ENCODE measurements around the gene ZDHHC7.

Gene ZDHHC7

DNA sequence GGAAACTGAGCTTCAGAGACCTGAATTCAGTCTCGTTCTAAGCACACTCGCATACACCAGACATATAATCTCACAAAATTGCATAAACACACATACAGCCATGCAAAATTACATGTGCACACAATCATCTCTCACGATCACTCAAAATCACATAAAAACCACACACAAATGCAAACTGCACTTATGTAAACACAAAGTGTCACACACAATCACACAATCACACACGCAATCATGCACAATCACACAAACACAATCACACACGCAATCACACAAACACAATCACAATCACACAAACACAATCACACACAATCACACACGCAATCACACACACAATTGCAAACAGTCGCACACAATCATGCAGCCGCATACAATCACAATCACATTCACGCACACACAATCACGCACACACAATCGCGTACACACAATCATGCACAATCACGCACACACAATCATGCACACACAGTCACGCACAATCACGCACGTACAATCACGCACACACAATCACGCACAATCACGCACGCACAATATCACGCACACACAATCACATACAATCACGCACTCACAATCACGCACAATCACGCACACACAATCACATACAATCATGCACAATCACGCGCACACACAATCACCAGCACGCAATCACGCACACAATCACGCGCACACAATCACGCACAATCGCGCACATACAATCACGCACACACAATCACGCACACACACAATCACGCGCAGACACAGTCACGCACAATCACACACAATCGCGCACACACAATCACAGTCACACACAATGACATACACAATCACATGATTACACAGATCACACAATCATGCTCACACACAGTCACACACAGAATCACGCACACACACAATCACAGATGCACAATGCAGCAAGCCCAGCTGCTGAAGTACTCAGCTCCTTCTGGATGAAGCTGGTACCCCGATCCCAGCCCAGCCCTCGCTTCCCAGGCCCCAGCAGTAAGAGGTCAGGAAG is 45.6 kb downstream of the ZDHHC7 start:
- Mint-ChIP-seq H3K4me1 (no peaks in the 10 kb centered on the region), H3K4me3 (no peak overlapping the region), H3K27me3 (peaks cover 12% of the 10 kb centered on the region), H3K36me3 (no peaks in the 10 kb centered on the region), H3K9me3 (no peaks in the 10 kb centered on the region), H3K27ac (no peak overlapping the region)
- no peak for ATAC-seq (ENCODE audit: low read depth)
- no peak for DNase-seq (ENCODE audit: low spot score in 2 of 2)

DNA sequence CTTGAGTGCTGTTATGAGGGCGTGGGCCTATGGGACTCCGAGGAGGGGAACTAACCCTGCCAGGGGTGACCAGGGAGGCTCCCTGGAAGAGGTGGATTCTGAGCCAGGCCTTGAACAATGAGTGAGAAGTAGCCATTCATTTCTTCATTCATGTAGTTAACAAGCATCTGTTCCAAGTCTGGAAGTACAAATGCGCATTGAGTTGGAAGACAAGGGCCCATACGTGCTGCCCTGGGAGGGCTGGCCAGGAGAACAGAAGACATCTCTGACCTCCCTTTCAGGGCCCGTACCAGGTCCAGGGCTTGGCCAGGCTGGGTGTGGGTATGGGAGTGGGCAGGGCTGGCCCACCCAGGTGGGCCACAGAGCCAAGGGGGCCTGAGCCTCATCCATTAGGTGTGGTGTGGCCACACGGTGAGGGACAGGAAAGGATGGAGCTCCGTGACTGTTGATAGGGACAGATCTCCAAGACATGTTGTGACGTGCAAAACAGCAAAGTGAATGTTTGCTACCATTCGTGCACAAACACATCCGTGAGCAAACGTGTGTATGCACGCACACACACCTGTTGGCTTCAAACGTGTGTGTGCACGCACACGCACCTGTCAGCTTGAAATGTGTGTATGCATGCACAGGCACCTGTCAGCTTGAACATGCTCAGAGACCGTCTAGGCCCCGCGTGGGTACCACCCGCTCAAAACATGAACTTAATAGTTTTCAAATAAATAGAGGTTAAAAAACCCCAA is 46.8 kb downstream of the ZDHHC7 start:
- no peak for ATAC-seq (ENCODE audit: low read depth)
- peaks cover 12% of the 10 kb centered on the region for H3K27me3 Mint-ChIP-seq

DNA sequence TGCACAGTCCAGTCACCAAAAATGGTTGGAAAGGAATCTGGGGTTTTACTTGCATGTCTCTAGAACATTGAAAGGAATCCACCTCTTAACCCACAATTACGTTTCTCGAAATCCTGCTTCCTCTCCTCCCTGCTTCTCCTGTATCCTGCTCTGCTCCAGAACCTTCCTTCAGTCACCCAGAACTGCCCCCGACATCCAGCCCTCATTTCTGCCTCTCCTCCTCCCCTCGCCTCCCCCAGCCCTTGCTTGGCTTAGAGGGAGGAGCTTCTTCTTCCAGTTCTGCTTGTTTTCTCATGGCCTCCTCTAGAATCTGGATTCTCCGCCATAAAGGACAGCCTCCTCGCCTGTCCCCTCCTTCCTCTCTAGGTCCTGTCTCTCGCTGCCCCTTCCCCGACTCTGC is 48.3 kb downstream of the ZDHHC7 start:
- Mint-ChIP-seq H3K27ac (no peak overlapping the region), H3K9me3 (no peaks in the 10 kb centered on the region), H3K27me3 (peaks cover 12% of the 10 kb centered on the region), H3K4me3 (no peak overlapping the region), H3K36me3 (no peaks in the 10 kb centered on the region), H3K4me1 (no peaks in the 10 kb centered on the region)
- DNase-seq (ENCODE audit: low spot score in 2 of 2) (no peak), ATAC-seq (ENCODE audit: low read depth) (no peak)

More for the DNA sequence above, 46.8 kb downstream of the ZDHHC7 start:
- no peaks in the 10 kb centered on the region for H3K9me3 Mint-ChIP-seq
- no peak for DNase-seq (ENCODE audit: low spot score in 2 of 2)
- H3K4me3 Mint-ChIP-seq = no peak overlapping the region
- no peaks in the 10 kb centered on the region for H3K36me3 Mint-ChIP-seq
- no peak overlapping the region for H3K27ac Mint-ChIP-seq
- H3K4me1 Mint-ChIP-seq = no peaks in the 10 kb centered on the region

DNA sequence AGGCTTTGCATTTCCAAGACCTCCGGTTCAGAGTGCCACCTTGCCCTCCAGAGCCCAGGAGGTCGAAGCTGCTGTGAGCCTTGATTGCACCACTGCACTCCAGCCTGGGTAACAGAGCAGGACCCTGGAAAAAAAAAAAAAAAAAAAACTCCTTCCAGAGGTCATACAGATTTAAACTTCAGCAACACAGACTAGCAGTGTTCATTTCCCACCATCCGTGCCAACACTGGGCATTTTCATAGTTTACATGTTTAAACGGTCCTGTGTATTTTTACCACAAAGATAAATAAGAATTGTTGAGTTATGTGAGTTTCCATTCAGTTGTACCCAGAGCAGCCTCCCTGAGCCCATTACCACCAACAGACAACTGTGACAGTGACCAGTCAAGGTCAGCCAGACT is 50.4 kb downstream of the ZDHHC7 start:
- no peak for ATAC-seq (ENCODE audit: low read depth)

DNA sequence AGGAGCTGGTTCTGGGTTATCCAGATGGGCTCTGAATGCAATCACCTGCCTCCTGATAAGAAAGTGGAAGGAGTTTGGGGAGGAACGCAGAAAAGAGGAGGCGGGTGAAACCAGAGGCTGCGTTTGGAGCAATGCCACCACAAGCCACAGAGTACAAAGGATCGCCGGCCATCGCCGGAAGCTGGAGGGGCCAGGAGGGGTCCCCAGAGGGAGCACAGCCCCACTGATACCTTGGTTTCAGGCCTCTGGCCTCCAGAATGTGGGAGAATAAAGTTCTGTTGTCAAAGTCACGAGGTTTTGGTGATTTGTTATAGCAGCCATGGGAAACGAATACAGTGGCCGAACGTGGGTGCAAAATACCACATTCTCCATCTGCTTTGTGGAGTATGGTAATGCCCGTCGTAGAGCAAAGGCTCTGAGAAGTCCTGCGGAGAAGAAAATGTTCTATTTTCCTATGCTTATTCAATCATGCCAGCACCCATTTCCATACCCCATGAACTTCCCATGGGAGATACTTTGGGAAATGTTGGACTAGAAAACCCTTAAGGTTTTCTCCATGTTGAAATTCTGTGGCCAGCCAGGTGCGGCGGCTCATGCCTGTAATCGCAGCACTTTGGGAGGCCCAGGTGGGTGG is 51.4 kb downstream of the ZDHHC7 start:
- peaks cover 4% of the 10 kb centered on the region for H3K27me3 Mint-ChIP-seq
- H3K4me1 Mint-ChIP-seq = no peaks in the 10 kb centered on the region
- no peak for ATAC-seq (ENCODE audit: low read depth)
- DNase-seq (ENCODE audit: low spot score in 2 of 2) = no peak
- no peaks in the 10 kb centered on the region for H3K36me3 Mint-ChIP-seq
- H3K27ac Mint-ChIP-seq = no peak overlapping the region
- no peaks in the 10 kb centered on the region for H3K9me3 Mint-ChIP-seq
- no peak overlapping the region for H3K4me3 Mint-ChIP-seq

More for the DNA sequence above, 50.4 kb downstream of the ZDHHC7 start:
- H3K9me3 Mint-ChIP-seq = no peaks in the 10 kb centered on the region
- no peaks in the 10 kb centered on the region for H3K36me3 Mint-ChIP-seq
- no peak overlapping the region for H3K4me3 Mint-ChIP-seq
- H3K27me3 Mint-ChIP-seq = peaks cover 10% of the 10 kb centered on the region
- no peak for DNase-seq (ENCODE audit: low spot score in 2 of 2)
- no peak overlapping the region for H3K27ac Mint-ChIP-seq
- no peaks in the 10 kb centered on the region for H3K4me1 Mint-ChIP-seq

DNA sequence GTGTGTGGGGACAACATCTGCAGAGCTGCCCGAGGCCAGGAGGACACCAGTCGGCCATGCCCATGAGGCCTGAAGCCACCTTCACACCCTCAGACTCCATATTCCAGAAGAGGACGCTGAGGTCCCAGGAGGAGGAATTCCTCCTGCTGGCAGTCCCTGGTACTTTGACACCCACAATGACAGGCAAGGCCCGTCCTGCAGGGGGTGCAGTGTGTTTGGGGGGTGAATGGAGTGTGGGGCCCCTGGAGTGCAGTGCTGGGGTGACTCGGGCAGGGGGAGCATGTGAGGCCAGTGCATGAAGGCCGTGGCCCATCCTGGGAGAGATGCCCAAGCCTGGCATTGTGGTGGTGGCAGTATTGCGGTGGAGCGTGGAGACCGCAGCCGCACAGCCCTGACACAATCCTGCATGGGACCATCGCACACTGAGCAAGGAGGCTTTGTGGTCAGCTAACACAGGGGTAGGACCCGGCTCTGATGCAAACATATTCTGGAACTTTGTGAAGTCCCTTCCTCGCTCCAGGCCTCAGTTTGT is 52.2 kb downstream of the ZDHHC7 start:
- no peak for ATAC-seq (ENCODE audit: low read depth)
- Mint-ChIP-seq H3K4me1 (no peaks in the 10 kb centered on the region), H3K9me3 (no peaks in the 10 kb centered on the region), H3K36me3 (no peaks in the 10 kb centered on the region), H3K4me3 (no peak overlapping the region), H3K27me3 (peaks cover 4% of the 10 kb centered on the region), H3K27ac (no peak overlapping the region)
- DNase-seq (ENCODE audit: low spot score in 2 of 2) = no peak

DNA sequence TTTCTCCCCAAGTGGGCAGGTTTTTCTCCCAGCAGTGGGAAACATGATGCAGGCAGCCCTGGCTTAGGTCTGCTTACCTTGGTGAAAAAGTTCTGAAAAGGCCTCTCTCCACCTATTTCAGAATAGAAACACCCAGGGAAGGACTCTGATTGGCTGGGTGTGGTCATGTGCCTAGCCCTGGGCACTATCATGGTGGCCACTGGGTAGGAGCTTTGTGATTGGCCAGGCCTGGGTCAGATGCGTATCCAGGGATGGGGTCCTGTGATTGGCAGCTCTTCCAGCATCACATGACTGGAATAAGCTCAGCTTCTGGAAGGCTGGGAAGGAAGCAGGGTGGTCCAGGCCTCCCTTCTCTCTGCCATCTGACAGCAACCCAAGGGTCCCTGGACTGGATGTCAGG is 53.5 kb downstream of the ZDHHC7 start:
- Mint-ChIP-seq H3K9me3 (no peaks in the 10 kb centered on the region), H3K36me3 (no peaks in the 10 kb centered on the region), H3K4me1 (no peaks in the 10 kb centered on the region), H3K27me3 (peaks cover 2% of the 10 kb centered on the region), H3K4me3 (no peak overlapping the region), H3K27ac (no peak overlapping the region)
- no peak for ATAC-seq (ENCODE audit: low read depth)
- no peak for DNase-seq (ENCODE audit: low spot score in 2 of 2)

DNA sequence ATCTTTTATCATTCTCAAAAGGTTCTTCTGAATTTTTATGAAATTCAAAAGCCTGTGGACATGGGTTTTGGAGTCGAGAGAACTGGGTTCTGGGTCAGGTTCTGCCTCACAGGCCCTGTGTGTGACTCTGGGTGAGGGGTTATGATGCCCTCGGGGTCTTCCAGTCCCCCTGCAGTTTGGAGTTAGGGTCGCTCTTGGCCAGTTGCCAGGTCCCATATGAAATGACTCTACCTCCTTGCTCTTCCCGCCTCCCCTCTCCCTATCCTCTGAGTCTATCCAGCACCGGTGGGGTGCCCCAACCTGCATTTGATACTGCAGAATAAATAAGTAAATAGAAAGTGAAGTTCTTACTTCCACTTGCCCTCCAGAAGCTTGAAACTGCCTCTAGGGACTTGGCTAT is 54.1 kb downstream of the ZDHHC7 start:
- no peak for ATAC-seq (ENCODE audit: low read depth)
- Mint-ChIP-seq H3K4me3 (no peak overlapping the region), H3K27me3 (peaks cover 2% of the 10 kb centered on the region)

DNA sequence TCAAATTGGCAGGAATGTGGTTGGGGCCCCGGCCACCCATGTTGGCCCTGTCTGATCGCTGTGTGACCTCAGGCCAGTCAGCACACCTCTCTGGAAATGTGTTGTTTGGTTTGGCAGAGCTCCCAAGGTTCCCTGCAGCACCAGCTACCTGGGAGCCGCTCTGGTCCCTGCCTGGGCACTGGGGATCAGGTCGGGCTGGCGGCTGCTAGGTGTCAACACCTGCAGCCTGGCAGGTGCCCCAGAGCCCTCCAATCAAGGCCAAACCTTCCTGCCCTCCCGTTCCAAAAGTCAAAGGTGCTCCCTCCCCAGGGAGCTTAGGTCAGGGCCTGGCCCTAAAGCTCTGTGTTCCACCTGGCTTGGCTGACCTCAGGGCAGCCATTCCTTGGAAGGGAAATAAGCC is 55.9 kb downstream of the ZDHHC7 start:
- ATAC-seq (ENCODE audit: low read depth) = no peak
- Mint-ChIP-seq H3K9me3 (no peaks in the 10 kb centered on the region), H3K4me3 (no peak overlapping the region), H3K27ac (no peak overlapping the region), H3K36me3 (no peaks in the 10 kb centered on the region), H3K27me3 (peaks cover 3% of the 10 kb centered on the region), H3K4me1 (peaks cover 2% of the 10 kb centered on the region)
- no peak for DNase-seq (ENCODE audit: low spot score in 2 of 2)

More for the DNA sequence above, 54.1 kb downstream of the ZDHHC7 start:
- Mint-ChIP-seq H3K9me3 (no peaks in the 10 kb centered on the region), H3K4me1 (peaks cover 2% of the 10 kb centered on the region), H3K36me3 (no peaks in the 10 kb centered on the region), H3K27ac (no peak overlapping the region)
- no peak for DNase-seq (ENCODE audit: low spot score in 2 of 2)

DNA sequence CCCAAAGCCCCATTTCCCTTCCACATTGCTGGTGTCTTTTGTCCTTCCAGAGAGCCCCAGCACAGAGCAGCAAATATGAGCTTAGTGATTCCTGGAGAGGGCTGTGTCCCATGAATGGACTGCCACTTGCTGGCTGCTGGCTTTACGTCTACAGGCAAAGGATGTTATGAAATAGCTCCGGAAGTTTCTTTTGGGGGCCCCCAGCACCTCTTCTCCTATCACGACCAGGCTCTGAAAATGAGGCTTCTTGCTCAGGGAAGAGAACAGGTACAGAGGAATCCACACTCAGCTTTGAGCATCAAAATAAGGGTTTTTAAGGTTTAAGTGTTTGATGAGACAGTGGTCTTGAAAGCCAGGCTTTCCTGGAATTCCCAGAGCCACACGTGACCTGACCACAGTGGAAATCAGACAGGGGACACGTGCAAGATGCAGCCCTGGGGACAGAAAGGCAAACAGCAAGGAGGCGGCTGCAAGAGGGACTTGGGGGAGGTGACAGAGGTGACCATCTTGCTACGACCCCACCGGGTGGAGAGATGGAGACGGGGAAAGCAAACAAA is 58.1 kb downstream of the ZDHHC7 start:
- DNase-seq (ENCODE audit: low spot score in 2 of 2) = no peak
- Mint-ChIP-seq H3K27ac (no peak overlapping the region), H3K36me3 (no peaks in the 10 kb centered on the region), H3K4me3 (no peak overlapping the region), H3K9me3 (no peaks in the 10 kb centered on the region), H3K4me1 (peaks cover 2% of the 10 kb centered on the region), H3K27me3 (peaks cover 7% of the 10 kb centered on the region)
- no peak for ATAC-seq (ENCODE audit: low read depth)

DNA sequence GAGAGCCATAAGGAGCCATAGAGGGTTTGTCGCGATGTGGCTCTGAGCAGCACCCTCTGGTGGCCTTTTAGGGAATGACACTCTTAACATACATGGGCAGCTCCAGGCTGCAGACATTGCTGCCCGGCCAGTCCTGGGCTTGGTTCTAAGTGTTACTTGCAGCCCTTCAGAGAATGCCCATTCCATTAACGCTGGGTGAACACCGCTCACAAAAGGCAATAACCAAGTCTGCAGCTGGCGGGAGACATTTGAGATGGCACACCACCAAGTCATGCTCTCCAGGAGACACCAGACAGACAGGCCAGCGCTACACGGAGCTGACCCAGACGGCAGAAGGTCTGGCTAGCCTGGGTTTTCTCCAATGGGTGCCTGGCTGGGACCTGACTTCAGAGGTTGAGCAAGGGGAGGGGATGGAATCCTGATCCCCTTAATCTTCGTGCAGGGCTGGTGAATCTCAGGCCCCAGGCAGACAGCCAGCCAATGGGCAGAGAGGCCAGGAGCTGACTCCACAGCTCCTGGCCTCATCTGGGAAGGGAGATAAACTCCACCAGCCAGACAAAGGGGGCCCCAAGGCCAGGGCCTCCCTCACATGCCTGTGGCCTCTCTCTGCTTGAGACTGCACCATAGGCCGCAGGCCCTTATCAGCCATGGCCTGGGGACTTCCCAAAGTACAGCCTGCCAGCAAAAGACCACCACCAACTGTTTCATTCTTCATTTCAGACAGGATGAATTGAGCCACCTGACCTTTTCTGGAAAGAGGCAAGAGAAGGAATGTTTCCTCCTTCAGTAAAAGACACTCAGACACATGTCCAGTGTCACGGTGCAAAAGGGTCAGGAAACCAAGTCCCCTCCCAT is 58.8 kb downstream of the ZDHHC7 start:
- Mint-ChIP-seq H3K27ac (no peak overlapping the region), H3K4me1 (peaks cover 2% of the 10 kb centered on the region), H3K4me3 (no peak overlapping the region), H3K9me3 (no peaks in the 10 kb centered on the region), H3K27me3 (peaks cover 7% of the 10 kb centered on the region), H3K36me3 (no peaks in the 10 kb centered on the region)
- ATAC-seq (ENCODE audit: low read depth) = peak; percentile 83
- DNase-seq (ENCODE audit: low spot score in 2 of 2) = peak; percentile 68 to 73

DNA sequence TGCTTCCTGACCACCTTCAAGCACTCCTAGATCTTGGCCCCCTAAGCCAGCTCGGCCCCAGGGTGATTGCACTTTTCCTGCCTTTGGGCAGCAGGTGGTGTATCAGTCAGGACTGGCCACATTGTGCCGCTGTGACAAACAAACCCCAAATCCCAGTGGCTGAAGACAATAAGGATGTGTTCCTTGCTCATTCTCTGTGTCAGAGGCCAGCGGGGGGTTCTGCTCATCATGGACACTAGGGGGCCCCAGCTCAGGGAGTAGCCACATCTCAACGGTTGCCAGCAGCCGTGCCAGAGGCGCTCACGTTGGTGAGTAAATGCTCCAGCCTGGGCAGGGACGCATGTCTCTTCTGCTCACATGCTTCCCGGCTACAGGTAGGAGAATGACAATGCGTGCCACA is 60.4 kb downstream of the ZDHHC7 start:
- Mint-ChIP-seq H3K36me3 (no peaks in the 10 kb centered on the region), H3K27me3 (peaks cover 7% of the 10 kb centered on the region), H3K9me3 (no peaks in the 10 kb centered on the region), H3K4me1 (peaks cover 2% of the 10 kb centered on the region), H3K4me3 (no peak overlapping the region), H3K27ac (no peak overlapping the region)
- no peak for DNase-seq (ENCODE audit: low spot score in 2 of 2)
- ATAC-seq (ENCODE audit: low read depth) = peak; percentile 34

Data from memory B cell (primary cell).